OCI-LY7 (cell line): ENCODE data around the gene TES. TPM values are rescaled to one million over a fixed set of nuclear protein-coding genes. Genes with fewer than 3 reads are reported as not detected.

Experiments
- BruUV-seq: library from RNA; stranded (reverse); fragments of 400-500 nt; replicated peaks from 2 replicates; lab custom pipeline; 2021; lab: Mats Ljungman, UMichigan
- CTCF ChIA-PET: fragments of 300-600 bp; sonication (Branson Sonifier 250); formaldehyde crosslinking; loops from one replicate; lab custom pipeline; 2022; ENCODE audit warnings: antibody characterized with exemption; ENCODE audit not compliant: unreplicated experiment; lab: Charles Lee
- POLR2A ChIA-PET: fragments of 300-600 bp; sonication (Branson Sonifier 250); formaldehyde crosslinking; loops from one replicate; lab custom pipeline; 2022; ENCODE audit warnings: antibody characterized with exemption; lab: Charles Lee
- DNase-seq: peaks from one replicate; pipeline ENCODE4 v3.0.0-alpha.2; 2015; ENCODE audit warnings: low spot score
- H2AFZ ChIP-seq: fragments of 200-600 bp; sonication (generic), shearing (Covaris generic); 2 replicates; pipeline ENCODE4 v1.6.1; 2014; ENCODE audit warnings: mild to moderate bottlenecking, antibody characterized with exemption, low read length, moderate library complexity
- H3K27ac ChIP-seq: fragments of 200-600 bp; sonication (generic); 2 replicates; pipeline ENCODE4 v1.5.1; 2014; ENCODE audit warnings: mixed run types, low read depth, mild to moderate bottlenecking, moderate library complexity, low read length, inconsistent platforms; ENCODE audit not compliant: poor library complexity, severe bottlenecking
- H3K36me3 ChIP-seq: fragments of 200-600 bp; sonication (generic); 2 replicates; pipeline ENCODE4 v1.6.1; 2014; ENCODE audit warnings: mild to moderate bottlenecking, antibody characterized with exemption, low read length, moderate library complexity, mixed read lengths; ENCODE audit not compliant: insufficient read depth
- H3K4me1 ChIP-seq: fragments of 200-600 bp; sonication (generic); 2 replicates; pipeline ENCODE4 v1.5.1; 2014; ENCODE audit warnings: mild to moderate bottlenecking, low read length; ENCODE audit not compliant: insufficient read depth, poor library complexity, severe bottlenecking
- H3K4me2 ChIP-seq: fragments of 200-600 bp; sonication (generic); 2 replicates; pipeline ENCODE4 v1.6.1; 2014; ENCODE audit warnings: mild to moderate bottlenecking, low read length
- H3K4me3 ChIP-seq: fragments of 200-600 bp; sonication (generic); 2 replicates; pipeline ENCODE4 v1.5.1; 2014; ENCODE audit warnings: mild to moderate bottlenecking, low read depth, low read length; ENCODE audit not compliant: poor library complexity, severe bottlenecking
- H3K79me2 ChIP-seq: fragments of 200-600 bp; sonication (generic); 2 replicates; pipeline ENCODE4 v1.6.1; 2016; ENCODE audit warnings: low read depth, mild to moderate bottlenecking, low read length, moderate library complexity, mixed read lengths; ENCODE audit not compliant: insufficient read depth
- H3K9me2 ChIP-seq: fragments of 200-600 bp; sonication (generic); 2 replicates; pipeline ENCODE4 v1.6.1; 2016; ENCODE audit warnings: mild to moderate bottlenecking, low read length, mixed read lengths; ENCODE audit not compliant: insufficient read depth
- H3K9me3 ChIP-seq: fragments of 200-600 bp; sonication (generic); 2 replicates; pipeline ENCODE4 v1.6.1; 2014; ENCODE audit warnings: mild to moderate bottlenecking, mixed run types, low read length, mixed read lengths
- H4K20me1 ChIP-seq: fragments of 200-600 bp; sonication (generic); 2 replicates; pipeline ENCODE4 v1.6.1; 2014; ENCODE audit warnings: mild to moderate bottlenecking, antibody characterized with exemption, low read length, moderate library complexity, mixed read lengths; ENCODE audit not compliant: insufficient read depth
- CTCF ChIP-seq: fragments of 200-600 bp; sonication (generic); conservative IDR thresholded peaks from 2 replicates; pipeline ENCODE4 v1.5.1; 2014; ENCODE audit warnings: mild to moderate bottlenecking, antibody characterized with exemption, low read length, moderate library complexity, mixed read lengths
- EZH2phosphoT487 ChIP-seq: fragments of 200-600 bp; sonication (generic); IDR thresholded peaks from 2 replicates; pipeline ENCODE4 v1.6.1; 2018; ENCODE audit warnings: low read depth, borderline replicate concordance, mild to moderate bottlenecking, mixed run types, antibody characterized with exemption, low read length, moderate library complexity, mixed read lengths
- intact Hi-C: fragments of 100-400 bp; cut with micrococcal nuclease; formaldehyde crosslinking; loops from one replicate; pipeline ENCODE4 v1.10.0; 2022; ENCODE audit not compliant: unreplicated experiment
- total RNA-seq, 2 experiments: library from RNA; depleted of rRNA in 1 of 2; stranded (reverse); fragments of >200 nt in 1 of 2; shearing (Covaris generic) in 1 of 2; gene quantifications; 2 replicates each; pipeline ENCODE4 v1.2.3, GENCODE V29; 2014 to 2022

Gene TES
- total RNA-seq, 2 experiments from 2014 or later = not detected

GRCh38 chr7:116222501-116222900 lies 12.2 kb downstream of the TES start:
- no peaks in the 10 kb centered on the region for H3K9me3 ChIP-seq
- H4K20me1 ChIP-seq = no peaks in the 10 kb centered on the region; the same call in 1 of the 2 replicates
- no peaks in the 10 kb centered on the region for H3K36me3 ChIP-seq
- no peaks in the 10 kb centered on the region for H3K79me2 ChIP-seq
- H3K4me1 ChIP-seq = no peaks in the 10 kb centered on the region
- ChIA-PET POLR2A (no interaction called here), CTCF (no interaction called here)
- H3K27ac ChIP-seq = no peak overlapping the region
- no TSS peak for BruUV-seq
- intact Hi-C loops = no loop called here
- TF ChIP-seq CTCF (no peak), EZH2phosphoT487 (no peak)
- no peak for DNase-seq
- H3K4me3 ChIP-seq = no peak overlapping the region
- H2AFZ ChIP-seq = no peak overlapping the region
- H3K4me2 ChIP-seq = no peak overlapping the region
- H3K9me2 ChIP-seq = no peaks in the 10 kb centered on the region

- Histone ChIP-seq H3K9me3 (no peaks in the 10 kb centered on the region), H4K20me1 (no peaks in the 10 kb centered on the region; the same call in 1 of the 2 replicates), H3K4me1 (no peaks in the 10 kb centered on the region), H3K79me2 (no peaks in the 10 kb centered on the region), H3K27ac (no peak overlapping the region), H3K4me3 (no peak overlapping the region), H2AFZ (no peak overlapping the region), H3K36me3 (no peaks in the 10 kb centered on the region), H3K9me2 (no peaks in the 10 kb centered on the region), H3K4me2 (no peak overlapping the region)
- CTCF ChIA-PET = no interaction called here
- DNase-seq = no peak
- TF ChIP-seq EZH2phosphoT487 (no peak), CTCF (no peak)
- POLR2A ChIA-PET = no interaction called here
- no TSS peak for BruUV-seq
- intact Hi-C loops = no loop called here
Observed at GRCh38 chr7:116223588-116223987, 13.2 kb downstream of the TES start.

GRCh38 chr7:116224492-116225098 lies 14.3 kb downstream of the TES start:
- ChIA-PET CTCF (no interaction called here), POLR2A (no interaction called here)
- Histone ChIP-seq H3K4me2 (no peak overlapping the region), H3K9me3 (no peaks in the 10 kb centered on the region), H4K20me1 (no peaks in the 10 kb centered on the region; the same call in 1 of the 2 replicates), H3K27ac (no peak overlapping the region), H3K4me1 (no peaks in the 10 kb centered on the region), H2AFZ (no peak overlapping the region), H3K4me3 (no peak overlapping the region), H3K9me2 (no peaks in the 10 kb centered on the region), H3K79me2 (no peaks in the 10 kb centered on the region), H3K36me3 (no peaks in the 10 kb centered on the region)
- intact Hi-C loops = no loop called here
- no peak for TF ChIP-seq EZH2phosphoT487
- no peak for TF ChIP-seq CTCF
- no peak for DNase-seq
- no TSS peak for BruUV-seq
